ENCODE results near the gene MUC5B.
"Not testable (repeated sequence)": the region's sequence is repeated elsewhere in the genome, so short reads cannot be mapped to it uniquely, and the experiment has no call there.

The MUC5B gene

GRCh38 chr11:1252371-1253102 lies 29.7 kb downstream of the MUC5B start:
- DNase-seq: no peak

- DNase-seq: no peak
Observed at GRCh38 chr11:1253103-1253485, 30.2 kb downstream of the MUC5B start.

- no peak for DNase-seq
Observed at GRCh38 chr11:1254086-1254648, 31.3 kb downstream of the MUC5B start.

- DNase-seq: no peak
Observed at GRCh38 chr11:1254733-1255132, 31.9 kb downstream of the MUC5B start.

GRCh38 chr11:1255151-1255550 lies 32.3 kb downstream of the MUC5B start:
- DNase-seq: no peak

- no peak for DNase-seq
Observed at GRCh38 chr11:1256257-1257045, 33.6 kb downstream of the MUC5B start.

- no peak for DNase-seq
Observed at GRCh38 chr11:1257366-1257765, 34.5 kb downstream of the MUC5B start.

GRCh38 chr11:1257916-1258315 lies 35.0 kb downstream of the MUC5B start:
- DNase-seq: no peak

GRCh38 chr11:1258401-1259075 lies 35.7 kb downstream of the MUC5B start:
- DNase-seq: no peak

- DNase-seq: no peak
Observed at GRCh38 chr11:1259076-1259461, 36.2 kb downstream of the MUC5B start.

GRCh38 chr11:1259561-1259960 lies 36.7 kb downstream of the MUC5B start:
- DNase-seq: no peak

GRCh38 chr11:1260023-1260501 lies 37.2 kb downstream of the MUC5B start:
- DNase-seq: peak; percentile 40

- DNase-seq: no peak
Observed at GRCh38 chr11:1260620-1261019, 37.8 kb downstream of the MUC5B start.

GRCh38 chr11:1261241-1262071 lies 38.6 kb downstream of the MUC5B start:
- no peak for DNase-seq

- peak; percentile 93 for DNase-seq
Observed at GRCh38 chr11:1262172-1263006, 39.5 kb downstream of the MUC5B start.

- no peak for DNase-seq
Observed at GRCh38 chr11:1263010-1263409, 40.1 kb downstream of the MUC5B start.

GRCh38 chr11:1264444-1264843 lies 41.6 kb downstream of the MUC5B start:
- DNase-seq: peak; percentile 59

- DNase-seq: not testable (repeated sequence)
Observed at GRCh38 chr11:1265480-1265879, 42.6 kb downstream of the MUC5B start.

- not testable (repeated sequence) for DNase-seq
Observed at GRCh38 chr11:1266976-1267375, 44.1 kb downstream of the MUC5B start.

- no peak for DNase-seq
Observed at GRCh38 chr11:1267441-1268100, 44.7 kb downstream of the MUC5B start.

GRCh38 chr11:1269957-1270356 lies 47.1 kb downstream of the MUC5B start:
- DNase-seq: no peak
